ENCODE data around the gene TRIP10. TPM values are rescaled to one million over a fixed set of nuclear protein-coding genes. Genes with fewer than 3 reads are reported as not detected.

The TRIP10 gene
- total and polyA plus RNA-seq, 4 donors: 3.4 to 9.9 (median 7.4) TPM

GRCh38 chr19:6709549-6709948 is 29.9 kb upstream of the TRIP10 start:
- H3K4me1 ChIP-seq (ENCODE audit: control insufficient read depth in 4 of 4, insufficient read depth in 4 of 4, low read length in 3 of 4): peaks cover 0 to 38% (median 20%) of the 10 kb centered on the region in 4 donors
- no peaks in the 10 kb centered on the region for H3K9me3 ChIP-seq (ENCODE audit: control insufficient read depth in 4 of 4, low read length in 3 of 4)
- H3K27me3 ChIP-seq (ENCODE audit: control insufficient read depth in 4 of 4, insufficient read depth in 4 of 4, low read length in 3 of 4): no peaks in the 10 kb centered on the region
- no peak overlapping the region for H3K4me3 ChIP-seq (ENCODE audit: low read depth in 1 of 3, low read length in 3 of 3)
- 45% methylated on average over 14 of the region's 14 CpGs for WGBS
- H3K9ac ChIP-seq (ENCODE audit: low read depth in 1 of 2, low read length in 2 of 2): no peak overlapping the region
- DNase-seq (ENCODE audit: low spot score): no peak
- H3K36me3 ChIP-seq (ENCODE audit: control insufficient read depth in 4 of 4, insufficient read depth in 3 of 4, low read depth in 1 of 4, low read length in 3 of 4): peaks cover 30 to 77% (median 62%) of the 10 kb centered on the region in 4 donors
- no peak for TF ChIP-seq SP1 (IDR thresholded peaks at IDR 0.05)
- TF ChIP-seq ATF3 (IDR thresholded peaks at IDR 0.05): no peak
- no peak for TF ChIP-seq EGR1 (IDR thresholded peaks at IDR 0.05; ENCODE audit: low read depth in 2 of 2)
- TF ChIP-seq, protein P1, sequence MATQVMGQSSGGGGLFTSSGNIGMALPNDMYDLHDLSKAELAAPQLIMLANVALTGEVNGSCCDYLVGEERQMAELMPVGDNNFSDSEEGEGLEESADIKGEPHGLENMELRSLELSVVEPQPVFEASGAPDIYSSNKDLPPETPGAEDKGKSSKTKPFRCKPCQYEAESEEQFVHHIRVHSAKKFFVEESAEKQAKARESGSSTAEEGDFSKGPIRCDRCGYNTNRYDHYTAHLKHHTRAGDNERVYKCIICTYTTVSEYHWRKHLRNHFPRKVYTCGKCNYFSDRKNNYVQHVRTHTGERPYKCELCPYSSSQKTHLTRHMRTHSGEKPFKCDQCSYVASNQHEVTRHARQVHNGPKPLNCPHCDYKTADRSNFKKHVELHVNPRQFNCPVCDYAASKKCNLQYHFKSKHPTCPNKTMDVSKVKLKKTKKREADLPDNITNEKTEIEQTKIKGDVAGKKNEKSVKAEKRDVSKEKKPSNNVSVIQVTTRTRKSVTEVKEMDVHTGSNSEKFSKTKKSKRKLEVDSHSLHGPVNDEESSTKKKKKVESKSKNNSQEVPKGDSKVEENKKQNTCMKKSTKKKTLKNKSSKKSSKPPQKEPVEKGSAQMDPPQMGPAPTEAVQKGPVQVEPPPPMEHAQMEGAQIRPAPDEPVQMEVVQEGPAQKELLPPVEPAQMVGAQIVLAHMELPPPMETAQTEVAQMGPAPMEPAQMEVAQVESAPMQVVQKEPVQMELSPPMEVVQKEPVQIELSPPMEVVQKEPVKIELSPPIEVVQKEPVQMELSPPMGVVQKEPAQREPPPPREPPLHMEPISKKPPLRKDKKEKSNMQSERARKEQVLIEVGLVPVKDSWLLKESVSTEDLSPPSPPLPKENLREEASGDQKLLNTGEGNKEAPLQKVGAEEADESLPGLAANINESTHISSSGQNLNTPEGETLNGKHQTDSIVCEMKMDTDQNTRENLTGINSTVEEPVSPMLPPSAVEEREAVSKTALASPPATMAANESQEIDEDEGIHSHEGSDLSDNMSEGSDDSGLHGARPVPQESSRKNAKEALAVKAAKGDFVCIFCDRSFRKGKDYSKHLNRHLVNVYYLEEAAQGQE (IDR thresholded peaks at IDR 0.05): no peak
- no peak for TF ChIP-seq ZBTB33 (IDR thresholded peaks at IDR 0.05)
- no peak for TF ChIP-seq FOXA2 (IDR thresholded peaks at IDR 0.05)
- no peak for TF ChIP-seq TAF1 (conservative IDR thresholded peaks at IDR 0.05)
- no peak for TF ChIP-seq JUND (IDR thresholded peaks at IDR 0.05)
- TF ChIP-seq YY1 (IDR thresholded peaks at IDR 0.05): no peak
- TF ChIP-seq MAX (IDR thresholded peaks at IDR 0.05): no peak
- no peak for TF ChIP-seq GABPA (IDR thresholded peaks at IDR 0.05 in 1 of 2, conservative IDR thresholded peaks at IDR 0.05 in 1 of 2)
- no peak for TF ChIP-seq HNF4G (IDR thresholded peaks at IDR 0.05)
- no peak for TF ChIP-seq NR2F2 (IDR thresholded peaks at IDR 0.05)
- no peak for TF ChIP-seq RAD21 (IDR thresholded peaks at IDR 0.05)
- TF ChIP-seq RXRA (IDR thresholded peaks at IDR 0.05): no peak
- peak overlapping the region in 1 of 2 donors; percentile 2 for H3K27ac ChIP-seq (ENCODE audit: low read depth in 1 of 2, low read length in 2 of 2)

DNA sequence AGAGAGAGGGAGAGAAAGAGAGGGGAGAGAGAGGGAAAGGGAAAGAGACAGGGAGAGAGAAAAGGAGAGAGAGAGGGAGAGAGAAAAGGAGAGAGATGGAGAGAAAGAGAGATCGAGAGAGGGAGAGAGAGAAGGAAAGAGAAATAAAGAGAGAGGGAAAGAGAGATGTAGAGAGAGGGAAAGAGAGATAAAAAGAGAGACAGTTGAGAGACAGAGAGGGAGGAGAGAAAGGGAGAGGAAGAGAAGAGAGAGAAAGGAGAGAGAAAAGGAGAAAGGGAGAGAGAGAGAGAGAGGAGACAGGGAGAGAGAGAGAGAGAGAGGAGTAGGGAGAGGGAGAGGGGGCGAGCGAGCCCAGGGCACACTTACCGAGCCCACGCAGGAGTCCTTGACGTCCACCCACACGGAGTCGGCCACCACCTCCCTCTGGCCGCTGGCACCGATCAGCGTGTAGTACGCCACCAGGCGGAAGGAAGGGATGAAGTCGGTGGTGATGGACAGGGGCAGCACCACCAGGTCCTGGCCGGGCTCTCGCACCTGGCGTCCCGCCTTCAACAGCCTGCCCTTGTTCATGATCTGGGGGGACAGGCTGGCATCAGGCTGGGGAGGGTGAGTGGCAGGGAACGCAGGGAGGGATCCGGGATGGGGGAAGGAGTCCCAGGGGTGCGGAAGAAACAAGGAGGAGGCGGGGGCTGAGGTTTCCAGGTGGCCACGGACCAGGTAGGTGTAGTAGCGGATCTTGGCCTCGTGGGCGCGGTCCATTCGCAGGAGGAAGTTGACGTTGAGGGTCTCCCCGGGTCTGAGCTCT is 29.0 kb upstream of the TRIP10 start:
- Histone ChIP-seq H3K27ac (ENCODE audit: low read depth in 1 of 2, low read length in 2 of 2) (peak overlapping the region in 1 of 2 donors; percentile 2), H3K4me1 (ENCODE audit: control insufficient read depth in 4 of 4, insufficient read depth in 4 of 4, low read length in 3 of 4) (peaks cover 0 to 38% (median 20%) of the 10 kb centered on the region in 4 donors), H3K27me3 (ENCODE audit: control insufficient read depth in 4 of 4, insufficient read depth in 4 of 4, low read length in 3 of 4) (no peaks in the 10 kb centered on the region), H3K9me3 (ENCODE audit: control insufficient read depth in 4 of 4, low read length in 3 of 4) (no peaks in the 10 kb centered on the region), H3K9ac (ENCODE audit: low read depth in 1 of 2, low read length in 2 of 2) (no peak overlapping the region), H3K36me3 (ENCODE audit: control insufficient read depth in 4 of 4, insufficient read depth in 3 of 4, low read depth in 1 of 4, low read length in 3 of 4) (peaks cover 28 to 69% (median 57%) of the 10 kb centered on the region in 4 donors), H3K4me3 (ENCODE audit: low read depth in 1 of 3, low read length in 3 of 3) (no peak overlapping the region)
- DNase-seq (ENCODE audit: low spot score): no peak
- WGBS: 48% methylated on average over 30 of the region's 30 CpGs
- TF ChIP-seq HNF4G (IDR thresholded peaks at IDR 0.05): no peak
- no peak for TF ChIP-seq MAX (IDR thresholded peaks at IDR 0.05)
- no peak for TF ChIP-seq EGR1 (IDR thresholded peaks at IDR 0.05; ENCODE audit: low read depth in 2 of 2)
- no peak for TF ChIP-seq TAF1 (conservative IDR thresholded peaks at IDR 0.05)
- TF ChIP-seq RAD21 (IDR thresholded peaks at IDR 0.05): no peak
- TF ChIP-seq, protein P1 (IDR thresholded peaks at IDR 0.05): no peak
- no peak for TF ChIP-seq ATF3 (IDR thresholded peaks at IDR 0.05)
- TF ChIP-seq FOXA2 (IDR thresholded peaks at IDR 0.05): no peak
- no peak for TF ChIP-seq GABPA (IDR thresholded peaks at IDR 0.05 in 1 of 2, conservative IDR thresholded peaks at IDR 0.05 in 1 of 2)
- TF ChIP-seq YY1 (IDR thresholded peaks at IDR 0.05): no peak
- no peak for TF ChIP-seq JUND (IDR thresholded peaks at IDR 0.05)
- TF ChIP-seq CTCF (IDR thresholded peaks at IDR 0.05; ENCODE audit: low read depth, low read length, missing input control): no peak
- TF ChIP-seq FOXA1 (IDR thresholded peaks at IDR 0.05): no peak
- no peak for TF ChIP-seq SP1 (IDR thresholded peaks at IDR 0.05)
